ENCODE measurements around the gene SH2B3.

- TF ChIP-seq CTCF (IDR thresholded peaks at IDR 0.05; ENCODE audit: extremely low read depth in 1 of 2, insufficient read depth in 1 of 2, low read depth in 1 of 2, low read length in 2 of 2) (no peak), POLR2A (IDR thresholded peaks at IDR 0.05; ENCODE audit: low read depth, low read length) (no peak), GATA2 (IDR thresholded peaks at IDR 0.05; ENCODE audit: insufficient read depth, insufficient read length, low read depth, low read length) (peak; percentile 77), EZH2 (IDR thresholded peaks at IDR 0.05; ENCODE audit: borderline replicate concordance, low read depth, low read length, severe bottlenecking) (no peak)
These were observed 4.2 kb downstream of the SH2B3 start for GRCh38 chr12:111409780-111410430.

Data from endothelial cell of umbilical vein (primary cell).